GM12878 (cell line): Measurements from ENCODE around the gene FITM1. TPM values are rescaled to one million over a fixed set of nuclear protein-coding genes. Genes with fewer than 3 reads are reported as not detected.

Experiments used
- ATF7 ChIP-seq: fragments of 450-650 bp; IDR thresholded peaks from 2 replicates; pipeline ENCODE4 v1.6.1; 2016; ENCODE audit warnings: low read depth, mild to moderate bottlenecking
- BHLHE40 ChIP-seq, 2 experiments: fragments of 450-650 bp in 1 of 2; IDR thresholded peaks; 2 replicates each; pipeline ENCODE4 v1.6.1; 2011 to 2017; ENCODE audit warnings: low read depth in 2 of 2, borderline replicate concordance in 1 of 2, improper control_type of control experiment in 1 of 2, low read length in 1 of 2, mild to moderate bottlenecking in 1 of 2
- BRCA1 ChIP-seq: IDR thresholded peaks from 2 replicates; pipeline ENCODE4 v1.6.1; 2011; ENCODE audit warnings: low read depth, low read length, improper control_type of control experiment
- CBFB ChIP-seq: IDR thresholded peaks from 2 replicates; pipeline ENCODE4 v1.6.1; 2016; ENCODE audit warnings: antibody characterized with exemption, low read depth
- CBX5 ChIP-seq: sonication (generic); IDR thresholded peaks from 2 replicates; pipeline ENCODE4 v1.6.1; 2016; ENCODE audit warnings: low read depth, moderate library complexity, mild to moderate bottlenecking, inconsistent platforms
- CHD4 ChIP-seq: fragments of 200-600 bp; sonication (generic); IDR thresholded peaks from 2 replicates; pipeline ENCODE4 v1.6.1; 2016; ENCODE audit warnings: mild to moderate bottlenecking
- CREB1 ChIP-seq: IDR thresholded peaks from 2 replicates; pipeline ENCODE4 v1.6.1; 2012; ENCODE audit warnings: low read depth, mild to moderate bottlenecking, inconsistent platforms
- DPF2 ChIP-seq: fragments of 450-650 bp; IDR thresholded peaks from 2 replicates; pipeline ENCODE4 v1.6.1; 2017; ENCODE audit warnings: mild to moderate bottlenecking
- EGR1 ChIP-seq, 2 experiments: IDR thresholded peaks; 1 replicate in 1 of 2; 2 replicates in 1 of 2; pipeline ENCODE4 v1.6.1; 2011 to 2012; ENCODE audit warnings: low read depth in 2 of 2, low read length in 2 of 2, borderline replicate concordance in 1 of 2, mild to moderate bottlenecking in 1 of 2, moderate library complexity in 1 of 2
- ETV6 ChIP-seq, 2 experiments: fragments of 450-650 bp in 1 of 2; IDR thresholded peaks in 1 of 2; conservative IDR thresholded peaks in 1 of 2; 2 replicates each; pipeline ENCODE4 v1.6.1; 2014; ENCODE audit warnings: antibody characterized with exemption in 1 of 2, borderline replicate concordance in 1 of 2, low read depth in 1 of 2, mild to moderate bottlenecking in 1 of 2, moderate library complexity in 1 of 2
- FOXK2 ChIP-seq: fragments of 450-650 bp; IDR thresholded peaks from 2 replicates; pipeline ENCODE4 v1.6.1; 2017; ENCODE audit warnings: mild to moderate bottlenecking, moderate library complexity
- GABPA ChIP-seq: IDR thresholded peaks from 2 replicates; pipeline ENCODE4 v1.6.1; 2014; ENCODE audit warnings: antibody characterized with exemption, low read depth, mild to moderate bottlenecking, inconsistent platforms
- HCFC1 ChIP-seq: fragments of 150-350 bp; IDR thresholded peaks from 2 replicates; pipeline ENCODE4 v1.6.1; 2014; ENCODE audit warnings: low read length
- PML ChIP-seq: IDR thresholded peaks from 2 replicates; pipeline ENCODE4 v1.6.1; 2012; ENCODE audit warnings: low read length, inconsistent platforms
- RAD51 ChIP-seq: fragments of 450-650 bp; IDR thresholded peaks from 2 replicates; pipeline ENCODE4 v1.6.1; 2016; ENCODE audit warnings: moderate library complexity, mild to moderate bottlenecking, inconsistent platforms
- SUPT20H ChIP-seq: IDR thresholded peaks from 2 replicates; pipeline ENCODE4 v1.6.1; 2011; ENCODE audit warnings: low read depth, mild to moderate bottlenecking, low read length, moderate library complexity, borderline replicate concordance; ENCODE audit not compliant: control insufficient read depth
- TAF1 ChIP-seq: IDR thresholded peaks from 2 replicates; pipeline ENCODE4 v1.6.1; 2011; ENCODE audit warnings: mild to moderate bottlenecking, low read depth, low read length, borderline replicate concordance
- TCF3 ChIP-seq: IDR thresholded peaks from 2 replicates; pipeline ENCODE4 v1.6.1; 2012; ENCODE audit warnings: low read depth, mild to moderate bottlenecking, low read length, borderline replicate concordance; ENCODE audit not compliant: insufficient read depth
- TCF7 ChIP-seq: IDR thresholded peaks from 2 replicates; pipeline ENCODE4 v1.6.1; 2014; ENCODE audit warnings: antibody characterized with exemption, borderline replicate concordance
- ZNF207 ChIP-seq: fragments of 450-650 bp; IDR thresholded peaks from 2 replicates; pipeline ENCODE4 v1.6.1; 2014; ENCODE audit warnings: antibody characterized with exemption, mild to moderate bottlenecking, borderline replicate concordance
- ZNF384 ChIP-seq: IDR thresholded peaks from 2 replicates; pipeline ENCODE4 v1.6.1; 2012; ENCODE audit warnings: low read depth, mild to moderate bottlenecking, low read length, improper control_type of control experiment, borderline replicate concordance
- ZSCAN29 ChIP-seq: fragments of 450-650 bp; IDR thresholded peaks from 2 replicates; pipeline ENCODE4 v1.6.1; 2017; ENCODE audit warnings: mild to moderate bottlenecking, moderate library complexity
- polyA plus RNA-seq, 11 experiments: library from polyadenylated mRNA; depleted of rRNA in 4 of 11; unstranded in 6 of 11; stranded (reverse) in 5 of 11; fragments of >200 nt; fragmentation: Nextera tagmentation in 4 of 11; fragmentation: Illumina TruSeq in 1 of 11; extraction: Ambion mirVana in 4 of 11; extraction: Trizol in 1 of 11; gene quantifications; 1 replicate in 1 of 11; 2 replicates in 10 of 11; pipeline versions ENCODE4 v1.2.1 to v1.2.3, GENCODE V29; 2011 to 2016; ENCODE audit warnings: inconsistent platforms in 2 of 11, missing spikeins in 2 of 11, low read depth in 1 of 11
- total RNA-seq, 4 experiments: library from RNA; depleted of rRNA in 3 of 4; stranded (reverse); fragments of >200 nt in 3 of 4; fragmentation: Illumina TruSeq in 1 of 4; extraction: Trizol in 1 of 4; gene quantifications; 2 replicates each; pipeline versions ENCODE4 v1.2.1 to v1.2.3, GENCODE V29; 2013 to 2021
- TF ChIP-seq, protein P1 (sequence below): IDR thresholded peaks from 2 replicates; pipeline ENCODE4 v1.6.1; 2011; ENCODE audit warnings: mild to moderate bottlenecking, low read depth, low read length, moderate library complexity; ENCODE audit not compliant: insufficient replicate concordance
- TF ChIP-seq, protein P2 (sequence below): fragments of 450-650 bp; formaldehyde crosslinking; IDR thresholded peaks from 2 replicates; pipeline ENCODE4 v1.4.0; 2022; ENCODE audit warnings: mild to moderate bottlenecking, moderate library complexity
- TF ChIP-seq, protein P3 (sequence below): fragments of 450-650 bp; IDR thresholded peaks from 2 replicates; pipeline ENCODE4 v1.6.1; 2016; ENCODE audit warnings: mild to moderate bottlenecking

The FITM1 gene
- total and polyA plus RNA-seq, 10 of the 15 experiments (the other 5 are each of a cell fraction or from before 2014, with no cell fraction given) = 0.11 to 1.9 (median 0.45) TPM; not detected in 2

DNA sequence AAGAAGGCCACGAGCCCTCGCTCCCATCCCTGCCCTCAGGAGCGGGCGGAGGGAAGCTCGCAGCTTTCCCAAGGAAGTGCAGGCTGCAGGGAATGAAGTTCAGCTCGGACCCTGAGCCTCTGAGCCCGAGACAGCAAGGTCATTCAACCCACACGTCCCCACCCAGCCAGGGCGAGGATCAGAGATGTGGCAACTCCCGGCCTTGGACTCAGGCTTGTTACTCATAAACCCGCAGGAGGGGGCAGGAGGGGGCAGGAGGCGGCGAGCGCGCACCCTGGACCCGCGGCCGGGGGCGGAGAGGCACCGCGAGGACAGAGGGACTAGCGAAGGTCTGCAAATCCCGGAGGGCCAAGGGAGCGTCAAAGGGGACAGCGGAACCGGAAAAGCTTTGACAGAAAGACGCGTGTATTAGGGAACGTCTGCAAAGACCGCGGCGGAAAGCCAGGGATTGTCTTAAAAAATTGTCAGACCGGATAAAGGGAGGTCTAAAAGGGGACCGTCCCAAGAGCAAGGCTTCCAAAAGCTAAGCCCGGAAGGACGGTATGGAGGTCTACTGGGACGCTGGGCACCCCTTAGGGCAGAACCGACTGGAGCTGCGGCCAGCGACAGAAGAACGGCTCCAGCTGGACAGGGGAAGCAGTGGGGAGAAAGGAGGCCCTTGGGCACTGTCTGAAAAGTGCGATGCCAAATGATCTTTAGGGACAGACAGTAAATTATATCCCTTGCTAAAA lies 16.5 kb upstream of the FITM1 start (continued):
- TF ChIP-seq CHD4 (no peak), ZNF207 (peak; percentile 39; the same call in 1 of the 2 replicates), TAF1 (peak; percentile 59; the same call in 1 of the 2 replicates), ETV6 (conservative IDR thresholded peaks at IDR 0.05 in 1 of 2, IDR thresholded peaks at IDR 0.05 in 1 of 2; ENCODE audit: borderline replicate concordance in 1 of 2, low read depth in 1 of 2) (peak in 1 of 2 experiments; percentile 36; a peak in 2 of 4 replicates), EGR1 (IDR thresholded peaks at IDR 0.05; ENCODE audit: borderline replicate concordance in 1 of 2, low read depth in 2 of 2, low read length in 2 of 2) (peak in 1 of 2 experiments; percentile 89; a peak in 2 of 3 replicates), PML (peak; percentile 91; the same call in 1 of the 2 replicates), TCF3 (no peak), DPF2 (no peak), ZNF384 (no peak), ZSCAN29 (no peak), GABPA (peak; percentile 85), ATF7 (peak; percentile 40; the same call in 1 of the 2 replicates), HCFC1 (peak; percentile 23; the same call in 1 of the 2 replicates), TCF7 (peak; percentile 64; the same call in 1 of the 2 replicates), BRCA1 (peak; percentile 32; the same call in 1 of the 2 replicates), CREB1 (peak; percentile 86), FOXK2 (no peak), RAD51 (no peak), SUPT20H (no peak), CBX5 (0 out of 2 replicates have a peak, but pooled peaks have one; percentile 69), BHLHE40 (IDR thresholded peaks at IDR 0.05; ENCODE audit: borderline replicate concordance in 1 of 2, low read depth in 2 of 2, low read length in 1 of 2) (peak in 1 of 2 experiments; percentile 3; a peak in 1 of 4 replicates), CBFB (peak; percentile 65)
- TF ChIP-seq, protein P1, sequence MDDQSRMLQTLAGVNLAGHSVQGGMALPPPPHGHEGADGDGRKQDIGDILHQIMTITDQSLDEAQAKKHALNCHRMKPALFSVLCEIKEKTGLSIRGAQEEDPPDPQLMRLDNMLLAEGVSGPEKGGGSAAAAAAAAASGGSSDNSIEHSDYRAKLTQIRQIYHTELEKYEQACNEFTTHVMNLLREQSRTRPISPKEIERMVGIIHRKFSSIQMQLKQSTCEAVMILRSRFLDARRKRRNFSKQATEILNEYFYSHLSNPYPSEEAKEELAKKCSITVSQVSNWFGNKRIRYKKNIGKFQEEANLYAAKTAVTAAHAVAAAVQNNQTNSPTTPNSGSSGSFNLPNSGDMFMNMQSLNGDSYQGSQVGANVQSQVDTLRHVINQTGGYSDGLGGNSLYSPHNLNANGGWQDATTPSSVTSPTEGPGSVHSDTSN = no peak
- TF ChIP-seq, protein P2, sequence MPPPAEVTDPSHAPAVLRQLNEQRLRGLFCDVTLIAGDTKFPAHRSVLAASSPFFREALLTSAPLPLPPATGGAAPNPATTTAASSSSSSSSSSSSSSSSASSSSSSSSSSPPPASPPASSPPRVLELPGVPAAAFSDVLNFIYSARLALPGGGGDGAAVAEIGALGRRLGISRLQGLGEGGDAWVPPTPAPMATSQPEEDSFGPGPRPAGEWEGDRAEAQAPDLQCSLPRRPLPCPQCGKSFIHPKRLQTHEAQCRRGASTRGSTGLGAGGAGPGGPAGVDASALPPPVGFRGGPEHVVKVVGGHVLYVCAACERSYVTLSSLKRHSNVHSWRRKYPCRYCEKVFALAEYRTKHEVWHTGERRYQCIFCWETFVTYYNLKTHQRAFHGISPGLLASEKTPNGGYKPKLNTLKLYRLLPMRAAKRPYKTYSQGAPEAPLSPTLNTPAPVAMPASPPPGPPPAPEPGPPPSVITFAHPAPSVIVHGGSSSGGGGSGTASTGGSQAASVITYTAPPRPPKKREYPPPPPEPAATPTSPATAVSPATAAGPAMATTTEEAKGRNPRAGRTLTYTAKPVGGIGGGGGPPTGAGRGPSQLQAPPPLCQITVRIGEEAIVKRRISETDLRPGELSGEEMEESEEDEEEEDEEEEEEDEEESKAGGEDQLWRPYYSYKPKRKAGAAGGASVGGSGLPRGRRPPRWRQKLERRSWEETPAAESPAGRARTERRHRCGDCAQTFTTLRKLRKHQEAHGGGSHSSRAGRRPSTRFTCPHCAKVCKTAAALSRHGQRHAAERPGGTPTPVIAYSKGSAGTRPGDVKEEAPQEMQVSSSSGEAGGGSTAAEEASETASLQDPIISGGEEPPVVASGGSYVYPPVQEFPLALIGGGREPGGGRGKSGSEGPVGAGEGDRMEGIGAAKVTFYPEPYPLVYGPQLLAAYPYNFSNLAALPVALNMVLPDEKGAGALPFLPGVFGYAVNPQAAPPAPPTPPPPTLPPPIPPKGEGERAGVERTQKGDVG (CRISPR knock-in tag) = no peak
- TF ChIP-seq, protein P3, sequence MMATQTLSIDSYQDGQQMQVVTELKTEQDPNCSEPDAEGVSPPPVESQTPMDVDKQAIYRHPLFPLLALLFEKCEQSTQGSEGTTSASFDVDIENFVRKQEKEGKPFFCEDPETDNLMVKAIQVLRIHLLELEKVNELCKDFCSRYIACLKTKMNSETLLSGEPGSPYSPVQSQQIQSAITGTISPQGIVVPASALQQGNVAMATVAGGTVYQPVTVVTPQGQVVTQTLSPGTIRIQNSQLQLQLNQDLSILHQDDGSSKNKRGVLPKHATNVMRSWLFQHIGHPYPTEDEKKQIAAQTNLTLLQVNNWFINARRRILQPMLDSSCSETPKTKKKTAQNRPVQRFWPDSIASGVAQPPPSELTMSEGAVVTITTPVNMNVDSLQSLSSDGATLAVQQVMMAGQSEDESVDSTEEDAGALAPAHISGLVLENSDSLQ = no peak
